Ramos (cell line): Measurements from ENCODE around the gene CEP164.
"Not testable (repeated sequence)": the region's sequence is repeated elsewhere in the genome, so short reads cannot be mapped to it uniquely, and the experiment has no call there.

Source experiments
- in situ Hi-C: fragments of 300-500 bp; cut with MboI; formaldehyde crosslinking; loops from one replicate; pipeline ENCODE4 v1.14.3; 2022; ENCODE audit warnings: low sequenced_read_pairs; ENCODE audit not compliant: unreplicated experiment

CEP164 gene

DNA sequence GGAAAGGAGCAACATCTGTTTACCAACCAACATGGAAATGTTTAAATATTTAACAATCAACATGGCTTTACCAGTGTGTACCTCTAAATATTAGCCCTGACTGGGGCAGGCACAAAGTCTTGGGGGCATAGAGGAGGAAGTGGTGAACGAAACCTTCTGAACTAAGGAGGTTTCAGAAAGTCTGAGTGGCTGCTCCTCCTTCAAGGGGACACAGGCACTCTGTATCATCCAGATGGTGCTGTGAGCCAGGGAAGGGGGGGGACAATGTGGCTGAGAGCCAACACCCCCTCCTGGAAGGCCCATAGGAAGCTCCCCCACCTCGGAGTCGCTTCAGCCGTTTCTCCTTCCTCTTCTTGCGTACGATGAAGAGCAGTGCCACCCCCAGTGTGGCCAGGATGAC is 107.7 kb downstream of the CEP164 start:
- in situ Hi-C loops, result no loop called here

DNA sequence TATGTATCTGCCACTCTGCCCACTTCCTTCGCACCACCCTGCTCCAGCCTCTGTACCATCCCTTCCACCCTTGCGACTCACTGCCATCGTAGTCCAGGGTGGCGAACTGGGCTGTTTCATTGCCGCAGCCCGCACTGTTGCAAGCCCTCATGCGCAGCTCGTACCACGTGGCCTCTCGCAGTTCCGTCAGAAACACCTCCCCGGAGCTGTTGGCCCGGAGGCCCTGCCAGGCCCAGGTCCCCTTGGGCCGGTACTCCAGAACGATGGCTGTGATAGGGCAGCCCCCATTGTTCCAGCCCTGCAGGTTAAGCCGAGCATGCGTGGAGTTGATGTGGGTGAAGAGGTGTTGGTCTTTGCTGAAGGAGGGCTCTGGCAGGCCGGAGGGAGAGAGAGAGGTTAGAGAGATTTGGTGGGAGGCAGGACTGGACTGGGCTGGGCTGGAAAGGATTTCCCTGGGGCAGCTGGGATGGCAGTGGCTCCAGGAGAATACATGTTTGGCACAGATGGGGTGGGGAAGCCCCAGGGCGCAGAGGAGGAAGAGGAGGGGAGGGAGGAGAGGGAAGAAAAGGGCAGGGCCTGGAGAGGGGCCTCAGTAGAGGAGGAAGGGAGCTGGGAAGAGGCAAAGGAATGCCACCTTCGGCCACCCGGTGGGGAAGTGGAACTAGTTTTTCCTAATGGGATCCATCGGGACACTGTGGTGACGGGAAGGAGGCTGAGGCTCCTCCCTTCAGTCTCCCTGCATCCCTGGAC is 109.6 kb downstream of the CEP164 start:
- in situ Hi-C loops, result no loop called here

DNA sequence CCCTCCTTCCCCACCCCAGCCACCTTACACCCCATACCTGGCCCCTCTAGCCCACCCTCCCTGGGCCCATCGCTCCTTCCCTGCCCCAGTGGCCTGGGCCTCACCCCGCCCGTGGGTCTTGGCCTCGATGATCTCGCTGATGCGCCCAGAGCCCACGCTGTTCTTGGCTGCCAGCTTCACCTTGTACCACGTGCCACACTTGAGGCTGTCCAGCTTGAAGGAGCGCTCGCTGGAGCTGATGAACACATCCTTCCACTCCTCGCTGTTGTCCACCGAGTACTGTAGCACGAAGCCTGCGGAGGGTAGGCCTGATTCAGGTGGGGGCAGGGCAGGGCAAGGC is 110.1 kb downstream of the CEP164 start:
- in situ Hi-C loops, result no loop called here

DNA sequence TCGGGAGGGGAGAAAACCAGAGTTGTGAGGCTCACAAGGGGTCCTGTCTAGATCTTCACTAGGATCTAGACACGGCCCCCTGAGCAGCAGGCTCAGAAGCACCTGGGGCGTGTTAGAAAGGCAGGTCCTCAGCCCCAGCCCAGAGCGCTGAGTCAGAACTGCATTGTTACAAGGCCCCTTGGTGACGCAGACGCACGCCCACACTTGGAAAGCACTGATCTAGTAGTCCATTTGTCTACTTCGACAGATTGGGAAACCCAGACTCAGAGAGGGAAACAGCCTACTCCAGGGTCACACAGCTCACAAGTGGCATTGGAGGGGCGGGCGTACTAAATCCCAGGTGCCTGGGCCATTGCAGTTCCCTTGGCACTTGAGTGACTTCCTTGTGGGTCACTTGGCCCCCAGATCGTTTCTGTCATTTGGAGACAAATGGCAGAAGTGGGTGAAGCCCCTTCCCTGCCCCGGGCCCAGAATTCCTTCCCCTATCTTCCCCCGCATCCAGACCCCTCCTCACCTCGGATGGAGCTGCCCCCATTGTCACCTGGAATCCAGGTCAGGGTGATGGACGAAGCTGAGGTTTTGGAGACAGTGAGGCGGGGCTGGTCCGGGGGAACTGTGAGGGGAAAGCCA is 110.8 kb downstream of the CEP164 start:
- in situ Hi-C loops, result no loop called here

DNA sequence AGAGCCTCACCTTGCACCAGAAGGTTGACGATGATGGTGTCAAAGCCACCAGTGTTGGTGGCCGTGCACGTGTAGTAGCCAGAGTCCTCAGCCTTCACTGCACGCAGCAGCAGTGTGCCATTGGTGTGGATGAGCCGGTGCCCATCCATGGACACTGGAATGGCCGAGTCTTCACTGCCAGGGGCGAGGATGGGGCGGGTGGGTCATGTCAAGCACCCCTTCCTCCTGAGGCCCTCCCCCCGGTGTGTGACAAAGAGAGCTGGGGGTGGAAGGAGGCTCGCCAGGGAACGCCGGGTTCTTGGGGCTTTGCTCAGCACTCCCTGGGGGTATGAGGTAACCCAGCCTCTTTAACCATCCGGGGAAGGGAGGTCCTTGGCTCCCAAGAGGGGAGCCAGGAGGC is 111.6 kb downstream of the CEP164 start:
- in situ Hi-C loops, result no loop called here

DNA sequence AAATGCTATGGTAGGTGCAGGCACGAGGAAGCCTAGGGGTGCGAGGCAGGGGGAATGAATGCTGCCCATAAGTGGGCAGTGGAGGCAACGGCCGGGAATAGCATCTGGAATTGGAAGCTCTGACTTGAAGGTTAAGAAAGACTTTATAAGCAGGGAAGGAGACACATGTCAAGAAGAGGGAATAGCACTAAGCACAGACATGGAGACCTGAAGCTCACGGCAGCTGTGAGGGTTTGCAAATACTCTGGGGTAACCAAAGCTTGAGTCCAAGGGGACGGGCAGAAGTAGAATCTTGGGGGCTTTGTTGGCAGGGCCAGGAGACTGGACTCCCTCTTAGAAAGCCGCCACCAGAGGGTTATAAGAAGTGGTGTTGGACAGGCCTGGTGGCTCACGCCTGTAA is 112.6 kb downstream of the CEP164 start:
- in situ Hi-C loops, result no loop called here

DNA sequence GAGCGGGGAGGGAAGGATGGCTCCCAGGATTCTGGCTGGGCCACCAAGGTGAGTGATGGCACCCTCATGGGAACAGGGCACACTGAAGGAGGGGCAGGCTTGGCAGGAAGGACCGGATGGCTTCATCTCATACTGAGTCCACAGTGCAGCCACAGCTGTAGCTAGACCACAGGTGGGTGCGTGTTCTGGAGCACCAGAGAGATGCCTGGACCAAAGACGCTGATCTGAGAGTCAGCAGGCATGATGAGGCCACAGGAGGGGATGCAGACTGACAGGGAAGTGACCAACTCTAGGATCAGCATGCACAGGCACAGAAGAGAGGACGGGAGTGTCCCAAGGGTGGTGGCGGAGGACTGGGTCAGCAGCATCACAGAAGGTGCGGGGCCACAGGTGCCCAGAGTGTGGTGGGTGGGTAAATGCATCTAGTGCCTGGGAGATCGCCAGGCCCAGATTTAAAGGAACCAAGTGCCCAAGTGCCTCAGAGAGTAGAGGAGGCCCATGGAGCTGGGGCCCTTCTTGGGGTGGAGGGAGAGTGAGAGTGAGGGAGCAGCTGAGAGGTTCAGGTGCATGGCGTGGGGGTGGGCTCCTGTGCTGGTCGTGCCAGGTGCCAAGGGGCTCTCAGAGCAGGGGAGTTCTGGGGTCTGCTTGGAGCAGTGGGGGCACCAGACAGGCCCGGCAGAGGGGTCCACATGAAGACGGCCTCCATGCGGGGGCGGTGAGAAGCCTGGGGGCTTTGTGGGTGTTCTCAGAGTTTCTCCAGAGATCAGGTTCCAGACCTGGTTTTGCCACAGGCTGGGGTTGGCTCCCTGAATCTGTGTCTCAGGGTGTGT is 113.7 kb downstream of the CEP164 start:
- in situ Hi-C loops, result no loop called here

DNA sequence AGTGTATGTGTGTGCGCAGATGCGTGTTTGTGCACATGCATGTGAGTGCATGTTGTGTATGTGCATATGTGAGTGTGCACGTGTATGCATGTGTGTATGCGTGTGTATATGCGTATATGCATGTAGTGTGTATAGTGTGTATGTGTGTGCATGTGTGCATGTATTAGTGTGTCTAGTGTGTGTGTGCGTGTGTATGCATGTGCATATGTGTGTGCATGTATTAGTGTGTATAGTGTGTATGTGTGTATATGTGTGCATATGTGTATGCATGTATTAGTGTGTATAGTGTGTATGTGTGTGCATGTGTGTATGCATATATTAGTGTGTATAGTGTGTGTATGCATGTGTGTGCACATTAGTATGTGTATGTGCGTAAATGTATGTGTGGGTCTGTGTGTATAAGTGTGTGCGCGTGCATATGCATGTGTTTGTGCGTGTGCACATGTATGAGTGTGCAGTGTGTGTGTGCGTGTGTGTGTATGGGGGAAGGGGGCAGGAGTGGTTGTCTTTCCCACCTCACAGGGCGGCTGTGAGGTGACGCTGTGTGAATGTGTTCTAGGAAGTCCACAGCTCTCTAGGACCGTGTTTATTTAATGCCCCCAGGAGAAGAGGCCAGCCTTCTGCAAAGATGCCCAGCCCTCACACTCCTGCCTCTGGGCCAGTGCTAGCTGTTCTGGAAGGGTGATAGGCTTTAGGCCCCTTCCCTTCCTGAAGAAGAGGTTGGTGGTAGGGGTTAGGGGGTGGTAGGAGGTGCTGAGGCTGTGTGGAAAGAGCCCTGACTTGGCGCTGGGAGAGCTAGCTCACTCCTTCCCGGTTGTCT is 114.6 kb downstream of the CEP164 start:
- in situ Hi-C loops, result no loop called here

DNA sequence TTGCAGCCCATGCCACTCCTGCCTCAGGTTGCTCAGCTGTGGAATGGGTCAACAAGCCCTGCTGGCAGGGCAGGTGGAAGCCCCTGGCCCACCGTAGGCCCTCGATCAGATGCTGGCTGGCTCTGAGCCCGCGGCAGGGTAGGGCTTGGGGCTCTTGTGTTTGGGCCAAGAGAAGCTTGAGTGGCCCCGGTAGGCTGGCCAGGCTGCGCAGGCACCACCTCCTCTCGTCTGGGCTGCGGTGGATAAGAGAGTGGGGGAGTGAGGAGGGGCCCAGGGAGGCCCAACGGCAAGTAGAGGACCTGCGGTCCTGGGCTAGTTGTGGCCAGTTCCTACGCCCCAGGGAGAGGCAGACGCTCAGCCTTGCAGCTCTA is 115.2 kb downstream of the CEP164 start:
- in situ Hi-C loops, result no loop called here

DNA sequence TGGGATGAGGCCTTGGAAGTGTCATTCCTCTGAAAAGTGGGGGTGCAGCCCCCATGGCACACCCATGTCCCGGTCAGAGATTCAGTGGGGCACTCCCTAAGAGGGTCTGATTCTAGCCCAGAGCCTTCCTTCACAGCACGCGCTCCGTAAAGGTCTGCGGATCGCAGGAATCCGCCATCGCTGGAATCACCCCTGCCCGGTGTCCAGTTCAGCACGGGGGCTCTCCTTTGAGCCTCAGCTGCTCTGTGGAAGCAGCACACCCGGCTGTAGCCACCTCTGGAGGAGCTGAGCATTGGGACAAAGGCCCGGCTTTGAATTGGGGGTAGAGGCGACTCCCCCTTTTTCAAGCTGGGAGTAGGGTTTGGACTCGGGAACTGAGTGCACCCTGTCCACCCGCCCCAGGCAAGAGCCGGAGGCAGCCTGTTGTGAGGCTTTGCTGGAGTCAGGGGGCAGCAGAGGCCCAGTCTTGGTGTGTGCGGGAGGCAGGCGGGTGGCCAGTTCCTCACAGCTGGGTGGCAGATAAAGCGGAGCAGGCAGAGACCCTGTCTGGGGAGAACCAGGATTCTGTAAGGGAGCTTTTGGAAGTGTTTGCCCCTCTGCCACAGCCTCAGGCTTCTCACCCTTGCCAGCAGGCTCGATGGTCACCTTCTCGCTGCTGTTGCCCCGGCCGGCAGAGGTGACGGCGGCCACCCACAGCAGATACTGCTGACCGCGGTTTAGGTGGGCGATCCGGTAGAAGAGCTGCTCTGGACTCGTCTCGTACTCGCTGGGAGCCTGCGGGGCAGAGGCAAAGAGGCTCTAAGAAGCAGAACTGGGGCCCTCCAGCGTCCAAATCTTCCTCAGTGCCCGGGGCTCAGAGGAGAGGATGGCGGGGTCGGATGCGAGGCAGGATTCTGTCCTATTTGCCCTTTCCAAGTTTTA is 115.9 kb downstream of the CEP164 start:
- in situ Hi-C loops, result no loop called here

DNA sequence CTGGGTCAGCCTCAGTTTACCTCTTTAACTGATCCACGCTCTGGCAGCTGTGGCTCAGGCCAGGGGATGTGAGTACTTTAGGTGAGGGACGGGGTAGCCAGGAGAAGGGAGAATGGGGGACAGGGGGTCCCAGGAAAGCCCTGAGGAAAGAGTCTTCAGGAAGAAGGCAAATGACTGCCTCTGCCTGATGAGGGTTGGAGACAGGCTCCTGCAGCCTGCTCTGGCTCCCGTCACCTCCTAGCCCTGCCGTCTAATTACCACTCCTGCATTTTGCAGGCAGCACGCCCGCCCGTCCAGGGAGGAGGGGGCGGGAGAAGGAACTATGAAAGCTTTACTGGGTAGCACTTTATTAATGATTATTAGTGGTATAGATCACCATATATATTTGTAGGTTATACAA is 116.6 kb downstream of the CEP164 start:
- in situ Hi-C loops, result no loop called here

DNA sequence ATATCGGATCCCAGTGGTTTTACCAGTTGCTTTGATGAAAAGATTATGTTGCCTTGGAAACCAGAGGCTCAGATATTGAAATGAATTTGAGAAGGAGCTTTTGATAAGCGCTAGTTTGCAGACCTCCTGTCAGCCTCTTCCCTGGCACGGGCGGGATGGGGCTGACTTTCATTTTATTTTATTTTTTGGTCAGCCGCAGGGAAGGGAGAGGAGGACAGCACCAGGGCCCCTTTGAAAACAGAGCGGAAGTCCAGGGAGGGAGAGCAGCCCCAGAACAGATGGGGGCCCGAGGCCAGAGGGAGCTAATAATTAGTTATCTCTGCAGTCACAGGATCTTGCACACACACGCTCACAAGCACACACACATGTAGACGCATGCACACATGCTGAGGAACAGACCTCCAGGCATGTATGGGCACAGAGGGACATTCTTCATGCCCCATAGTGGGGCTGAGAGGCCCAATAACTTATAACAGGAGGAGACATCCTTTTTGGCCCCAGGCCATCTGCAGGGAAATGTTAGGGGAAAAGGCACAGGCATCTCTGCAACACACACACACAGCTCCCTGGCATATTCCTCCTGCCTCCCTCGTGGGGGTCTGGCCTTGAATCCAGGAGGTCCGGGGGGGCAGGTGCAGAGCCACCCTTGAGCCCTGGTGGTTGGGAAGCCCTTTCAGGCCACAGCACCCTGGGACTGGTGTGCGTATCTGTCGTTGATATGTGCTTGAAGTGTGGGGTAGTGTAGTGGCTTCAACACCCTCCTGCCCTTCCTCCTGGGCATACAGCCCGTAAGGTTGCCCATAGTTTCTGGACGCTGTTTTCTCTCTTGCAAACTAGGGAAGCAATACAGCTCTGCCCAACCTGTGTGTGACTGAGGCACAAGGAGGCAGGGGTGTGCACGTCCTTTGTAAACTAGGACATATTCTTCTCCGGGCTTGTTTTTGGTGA is 117.3 kb downstream of the CEP164 start:
- in situ Hi-C loops, result no loop called here

DNA sequence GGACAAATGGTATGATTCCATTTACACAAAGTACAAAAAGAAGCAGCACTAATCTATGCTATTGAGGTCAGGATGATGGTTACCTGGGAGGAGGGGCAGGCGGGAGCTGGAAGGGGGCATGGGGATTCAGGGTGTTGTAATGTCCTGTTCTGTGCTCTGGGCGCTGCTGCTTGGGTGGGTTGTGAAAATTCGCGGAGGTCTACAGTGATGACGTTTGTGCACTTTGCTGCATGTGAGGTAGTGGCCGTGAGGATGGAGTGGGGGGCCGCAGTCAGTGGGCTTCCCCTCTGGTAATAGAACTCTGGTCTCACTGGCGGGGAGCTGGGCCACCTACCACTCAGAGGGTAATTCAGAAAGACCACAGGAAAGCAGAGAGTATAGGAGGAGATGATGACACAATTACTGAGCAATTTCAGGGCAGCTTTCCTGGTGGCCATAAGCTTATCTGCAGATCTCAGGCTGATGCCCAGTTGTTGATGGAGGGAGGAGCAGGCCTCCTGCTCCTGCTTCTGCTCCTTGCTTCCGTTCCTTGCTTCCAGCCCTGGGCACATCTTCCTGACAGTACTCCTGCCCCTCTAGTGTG is 121.5 kb downstream of the CEP164 start:
- in situ Hi-C loops, result no loop called here

DNA sequence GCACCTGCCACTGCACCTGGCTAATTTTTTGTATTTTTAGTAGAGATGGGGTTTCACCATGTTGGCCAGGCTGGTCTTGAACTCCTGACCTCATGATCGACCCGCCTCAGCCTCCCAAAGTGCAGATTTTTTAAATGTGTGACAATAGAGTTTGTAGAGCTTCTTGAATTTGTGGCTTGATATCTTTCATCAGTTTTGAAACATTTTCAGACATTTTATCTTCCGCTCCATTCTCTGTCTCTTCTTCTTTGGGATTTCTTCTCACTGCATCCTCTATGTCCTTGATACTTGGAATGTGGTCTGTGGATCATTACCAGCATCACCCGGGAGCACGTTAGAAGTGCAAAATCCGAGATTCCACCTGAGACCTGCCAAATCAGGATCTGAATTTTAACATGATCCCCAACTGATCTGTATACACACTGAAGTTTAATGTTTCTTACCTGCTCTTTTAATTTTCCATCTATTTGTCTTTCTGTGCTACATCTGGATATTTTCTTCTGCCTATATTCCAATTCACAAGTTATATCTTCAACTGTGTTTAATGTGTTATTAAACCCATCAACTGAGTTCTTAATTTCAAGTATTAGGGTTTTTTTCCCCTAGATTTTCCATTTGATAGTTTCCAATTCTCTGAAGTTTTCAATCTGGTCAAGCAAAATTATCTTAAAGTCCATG is 126.4 kb downstream of the CEP164 start:
- in situ Hi-C loops, result no loop called here

DNA sequence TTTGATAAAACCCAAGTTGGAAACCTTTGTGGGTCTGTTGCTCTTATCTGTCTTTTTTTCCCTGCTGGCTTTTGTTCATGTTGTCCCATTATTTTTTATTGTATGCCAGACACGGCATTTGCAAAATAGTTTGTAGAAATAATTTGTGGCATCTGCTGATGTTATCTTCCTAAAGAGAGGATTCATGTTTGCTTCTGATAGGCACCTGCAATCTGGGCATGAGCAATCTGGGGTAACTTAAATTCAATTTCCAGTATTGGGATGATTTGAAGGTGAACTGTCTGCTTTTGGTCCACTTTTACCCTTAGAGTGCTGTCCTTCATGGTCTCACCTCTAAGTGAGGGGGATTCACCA is 126.9 kb downstream of the CEP164 start:
- in situ Hi-C loops, result no loop called here

DNA sequence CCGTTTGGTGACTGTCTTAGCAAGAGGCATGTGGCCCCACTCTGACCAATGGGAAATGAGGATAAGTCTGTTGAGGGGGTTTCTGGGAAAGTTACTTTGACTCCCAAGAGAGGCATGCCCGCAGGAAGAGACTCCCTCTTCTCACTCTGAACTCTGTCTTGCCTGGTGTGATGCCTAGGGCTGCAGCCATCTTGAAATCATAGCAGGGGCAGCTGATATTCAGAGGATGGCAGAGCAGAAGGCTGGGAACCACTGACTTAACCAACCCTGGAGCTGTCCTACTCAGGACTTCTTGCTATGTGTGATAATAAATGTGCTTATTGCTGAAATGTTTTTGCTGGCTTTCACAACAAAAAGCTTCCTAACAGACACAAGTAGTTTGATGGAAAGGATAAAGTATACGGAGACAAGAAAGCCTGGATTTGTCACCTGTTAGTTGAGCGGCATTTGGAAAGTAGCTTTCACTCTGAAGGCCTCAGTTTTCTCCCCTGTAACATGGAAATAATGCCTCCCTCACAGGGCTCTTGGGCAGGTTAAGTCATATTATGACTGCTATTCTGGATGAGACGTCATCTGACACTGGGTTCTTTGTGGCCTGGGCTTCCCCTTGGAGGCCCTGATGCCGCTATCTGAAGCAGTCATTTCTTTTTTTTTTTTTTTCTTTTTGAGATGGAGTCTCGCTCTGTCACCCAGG is 128.5 kb downstream of the CEP164 start:
- in situ Hi-C loops, result no loop called here

DNA sequence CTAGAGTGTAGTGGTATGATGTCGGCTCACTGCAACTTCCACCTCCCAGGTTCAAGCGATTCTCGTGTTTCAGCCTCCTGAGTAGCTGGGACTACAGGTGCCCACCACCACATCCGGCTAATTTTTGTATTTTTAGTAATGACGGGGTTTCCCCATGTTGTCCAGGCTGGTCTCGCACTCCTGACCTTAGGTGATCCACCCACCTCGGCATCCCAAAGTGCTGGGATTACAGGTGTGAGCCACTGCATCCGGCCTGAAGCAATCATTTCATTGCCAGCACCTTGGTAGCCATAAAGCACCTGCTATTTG is 129.0 kb downstream of the CEP164 start:
- in situ Hi-C loops, result not testable (repeated sequence)
